Colon (tissue), 2 donors: Measurements from ENCODE around the gene NELL1.

Experiments used
- FAIRE-seq: peaks from 2 replicates; lab custom pipeline; 2012; peaks lifted over from hg19 to GRCh38; lab: Jason Lieb, UNC
- donor health status: control.
- donor health status: control.

The NELL1 gene

DNA sequence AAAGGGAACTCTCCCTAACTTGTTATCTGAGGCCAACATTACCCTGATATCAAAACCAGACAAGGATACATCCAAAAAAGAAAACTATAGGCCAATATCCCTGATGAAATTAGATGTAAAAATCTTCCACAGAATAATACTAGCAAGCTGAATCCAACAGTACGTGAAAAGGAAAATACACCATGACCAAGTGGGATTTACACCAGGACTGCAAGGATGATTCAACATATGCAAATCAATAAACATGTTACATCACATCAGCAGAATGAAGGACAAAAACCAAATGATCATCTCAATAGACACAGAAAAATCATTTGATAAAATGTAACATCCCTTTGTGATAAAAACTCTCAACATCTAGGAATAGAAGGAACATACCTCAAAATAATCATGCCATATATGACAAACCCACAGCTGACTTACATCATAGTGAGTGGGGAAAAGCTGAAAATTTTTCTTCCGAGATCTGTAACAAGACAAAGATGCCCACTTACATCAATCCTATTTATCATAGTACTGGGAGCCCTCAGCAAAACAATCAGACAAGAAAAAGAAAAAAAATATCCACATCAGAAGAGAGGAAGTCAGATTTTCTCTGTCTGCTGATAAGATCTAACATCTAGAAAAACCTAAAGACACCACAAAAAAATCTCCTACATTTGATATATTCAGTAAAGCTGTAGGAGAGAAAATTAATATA is 820.2 kb downstream of the NELL1 start:
- FAIRE-seq, result no peak

DNA sequence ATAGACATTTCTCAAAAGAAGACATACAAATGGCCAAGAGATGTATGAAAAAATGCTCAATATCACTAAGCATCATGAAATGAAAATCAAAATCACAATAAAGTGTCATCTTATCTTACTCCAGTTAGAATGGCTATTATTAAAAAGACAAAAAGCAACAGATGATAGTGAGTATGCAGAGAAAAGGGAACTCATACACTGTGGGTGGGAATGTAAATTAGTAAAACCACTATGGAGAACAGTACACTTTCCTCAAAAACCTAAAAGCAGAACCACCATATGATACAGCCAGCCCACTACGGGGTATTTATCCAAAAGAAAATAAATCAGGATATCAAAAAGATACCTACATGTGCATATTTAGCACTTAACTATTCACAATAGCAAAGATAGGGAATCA is 823.5 kb downstream of the NELL1 start:
- no peak for FAIRE-seq

DNA sequence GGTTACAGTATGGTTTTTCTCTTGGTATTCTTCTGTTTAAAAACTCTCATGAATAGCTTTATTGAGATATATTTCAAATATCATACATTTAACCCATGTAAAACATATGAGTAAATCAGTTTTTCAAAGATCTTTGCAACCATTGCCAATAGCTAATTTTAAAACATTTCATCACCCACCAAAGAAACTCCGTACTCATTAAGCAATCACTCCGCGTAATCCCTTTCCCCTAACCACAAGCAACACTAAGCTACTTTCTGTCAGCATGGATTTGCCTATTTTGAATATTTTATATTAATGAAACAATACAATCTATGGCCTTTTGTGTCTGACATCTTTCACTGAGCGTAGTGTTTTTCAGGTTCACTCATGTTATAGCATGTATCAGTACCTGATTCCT is 825.6 kb downstream of the NELL1 start:
- FAIRE-seq, result no peak

DNA sequence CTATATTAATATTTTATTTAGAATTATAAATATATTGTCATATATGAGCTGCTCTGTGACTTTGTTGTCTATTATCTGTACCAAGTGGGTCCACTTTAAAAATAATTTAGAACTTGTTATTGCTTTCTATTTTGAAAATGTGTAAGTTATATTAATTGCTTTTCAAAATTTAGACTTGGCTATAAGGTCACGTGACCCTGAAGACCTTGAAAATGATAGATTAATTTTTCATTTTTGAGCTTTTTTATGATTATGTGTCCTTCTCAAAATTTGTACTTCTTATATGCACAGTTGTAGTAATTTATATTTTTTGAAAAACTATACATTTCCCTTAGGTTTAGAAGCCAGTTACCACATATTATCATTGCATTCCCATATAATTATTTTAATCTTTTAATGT is 826.5 kb downstream of the NELL1 start:
- no peak for FAIRE-seq

DNA sequence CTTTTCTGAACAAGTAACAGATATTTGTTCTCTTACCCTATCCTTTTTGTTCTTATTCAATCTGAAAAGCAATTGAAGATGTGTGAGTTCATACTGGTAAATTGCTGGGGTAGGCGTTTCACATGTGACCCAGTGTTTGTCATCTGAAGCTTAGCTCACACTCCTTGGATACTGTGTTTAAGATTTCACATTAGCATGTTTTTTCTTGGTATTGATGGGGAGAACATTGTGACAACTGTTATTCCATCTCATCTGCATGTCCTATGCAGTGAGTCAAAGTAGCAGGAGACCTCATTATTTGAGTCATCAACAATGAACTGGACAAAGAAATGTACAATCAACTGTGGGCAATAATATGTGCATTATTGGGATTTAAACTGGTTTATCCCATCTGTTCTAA is 831.9 kb downstream of the NELL1 start:
- FAIRE-seq, result no peak

DNA sequence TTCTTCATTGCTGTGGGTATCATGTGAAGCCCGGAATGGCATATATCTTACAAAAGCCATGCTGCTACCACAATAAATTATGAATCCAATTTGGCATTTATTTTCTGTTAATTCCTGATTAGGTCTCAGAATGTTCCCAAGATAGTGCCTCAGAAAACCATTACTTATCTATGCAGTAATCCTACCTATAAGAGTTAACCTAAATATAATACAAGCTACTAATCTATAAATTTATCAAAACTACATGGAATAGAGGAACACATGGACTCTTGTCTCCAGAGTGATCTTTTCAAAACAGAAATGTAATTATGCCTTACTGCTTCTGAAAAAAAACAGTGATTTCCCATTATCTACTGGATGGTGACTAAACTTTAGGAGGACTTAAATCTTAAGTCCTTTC is 835.7 kb downstream of the NELL1 start:
- no peak for FAIRE-seq

DNA sequence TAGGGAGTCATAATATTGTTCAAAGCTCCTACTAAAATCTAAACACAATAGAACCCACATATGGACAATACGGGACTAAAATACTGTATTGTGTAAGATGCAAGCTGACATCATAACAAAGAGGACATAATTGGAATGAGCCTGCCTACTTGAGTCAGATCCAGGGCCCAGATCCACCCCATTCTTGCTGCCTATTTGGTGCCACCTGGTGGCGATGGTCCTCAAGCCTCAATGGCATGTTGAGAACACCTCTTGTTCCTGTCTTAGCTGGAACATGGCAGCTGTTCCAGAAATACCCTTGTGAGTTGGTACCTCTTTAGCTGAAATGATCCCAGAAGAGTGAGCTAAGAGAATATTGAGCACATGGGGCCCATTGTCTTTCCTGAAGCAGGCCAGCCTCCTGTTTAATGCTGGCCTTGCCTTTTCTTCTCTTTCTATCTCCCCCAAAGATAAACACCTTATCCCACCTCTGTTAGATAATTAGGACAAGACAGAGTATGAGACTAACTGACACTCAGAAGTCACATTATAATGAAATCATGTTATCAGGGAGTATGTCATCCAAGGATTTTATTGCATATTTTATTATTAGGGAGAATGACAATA is 842.6 kb downstream of the NELL1 start:
- FAIRE-seq, result no peak

DNA sequence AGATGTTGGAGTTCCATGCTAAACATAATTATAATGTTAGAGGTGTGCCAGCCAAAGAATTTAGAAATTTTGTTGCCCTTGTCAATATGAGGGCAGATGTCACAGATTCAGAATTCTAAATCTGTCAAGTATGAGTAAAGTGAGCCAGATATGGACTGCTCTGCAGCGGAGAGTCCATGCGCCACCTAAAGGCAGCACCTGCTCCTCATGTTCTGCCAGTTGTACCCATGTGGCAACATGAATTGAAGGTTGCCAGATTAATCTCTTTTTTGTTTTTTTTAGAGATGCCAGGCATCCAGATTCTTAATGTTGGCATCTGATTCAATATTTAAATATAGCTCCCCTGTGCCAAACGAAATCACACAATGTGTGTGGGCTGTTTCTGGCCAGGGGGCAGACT is 844.9 kb downstream of the NELL1 start:
- no peak for FAIRE-seq

DNA sequence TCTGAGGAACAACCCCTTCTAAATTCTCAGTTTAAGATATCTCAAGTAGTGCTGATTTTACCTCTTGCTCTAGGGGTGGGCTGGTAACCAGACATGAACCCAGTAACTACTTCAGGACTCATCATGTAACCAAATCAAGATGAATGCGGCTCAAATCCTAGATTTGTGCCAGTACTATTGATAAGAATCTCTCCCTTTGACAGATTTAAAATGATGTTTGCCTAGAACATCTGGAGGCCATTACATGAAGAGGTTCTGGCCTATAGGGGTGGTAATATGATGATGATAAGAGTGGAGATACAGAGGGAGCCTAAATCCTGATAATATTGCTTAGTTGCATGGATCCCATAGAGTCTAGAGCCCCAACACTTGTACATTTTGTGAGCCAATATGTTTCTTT is 850.9 kb downstream of the NELL1 start:
- FAIRE-seq, result no peak

DNA sequence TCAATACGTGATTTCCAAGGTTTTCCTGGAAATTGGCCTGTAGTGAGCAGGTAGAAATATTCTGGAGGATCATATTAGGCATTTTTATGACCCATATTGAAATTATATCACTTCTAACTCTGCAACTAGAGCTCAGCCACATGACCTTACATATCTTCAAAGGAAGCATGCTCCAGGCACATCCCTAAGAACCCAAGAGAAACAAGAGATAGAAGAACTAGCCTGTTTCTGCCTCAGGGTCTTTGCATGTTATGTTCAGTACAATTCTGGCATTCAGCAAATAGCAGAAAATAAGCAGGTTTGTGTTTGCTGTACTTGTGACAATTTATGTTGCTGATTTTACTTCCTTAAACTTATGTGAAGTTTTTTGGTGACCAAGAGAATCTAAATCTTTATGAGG is 859.8 kb downstream of the NELL1 start:
- no peak for FAIRE-seq

DNA sequence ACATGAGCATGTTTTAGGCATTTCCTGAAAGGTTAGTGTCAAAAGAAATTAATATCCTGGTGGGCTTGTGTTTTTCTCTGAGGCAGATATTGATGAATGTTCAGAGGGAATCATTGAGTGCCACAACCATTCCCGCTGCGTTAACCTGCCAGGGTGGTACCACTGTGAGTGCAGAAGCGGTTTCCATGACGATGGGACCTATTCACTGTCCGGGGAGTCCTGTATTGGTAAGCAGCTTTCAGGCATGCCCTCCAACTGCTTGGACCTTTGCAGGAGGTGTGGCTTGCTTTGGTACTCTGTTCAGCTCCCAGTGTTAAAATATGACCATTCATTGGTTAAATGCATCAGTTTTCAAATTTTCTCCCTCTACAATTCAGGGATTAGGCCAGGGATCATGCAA is 864.9 kb downstream of the NELL1 start:
- no peak for FAIRE-seq

DNA sequence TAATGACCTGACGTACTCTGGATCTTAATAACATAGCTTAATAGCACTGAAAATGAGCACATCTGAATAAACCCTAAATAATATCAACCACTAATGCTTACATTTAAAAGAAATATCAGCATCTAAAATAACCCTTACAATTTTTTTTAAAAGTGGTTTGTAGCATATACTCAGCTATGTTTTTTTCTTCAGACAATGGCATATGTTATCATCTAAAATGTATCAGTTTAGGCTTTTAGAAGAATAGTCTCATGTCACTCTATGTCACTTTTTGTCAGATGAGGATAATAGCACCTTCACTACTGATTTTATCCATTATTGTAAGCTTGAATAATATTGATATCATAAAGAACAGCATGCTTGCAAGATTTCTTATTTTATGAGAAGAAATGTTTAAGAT is 868.6 kb downstream of the NELL1 start:
- no peak for FAIRE-seq

DNA sequence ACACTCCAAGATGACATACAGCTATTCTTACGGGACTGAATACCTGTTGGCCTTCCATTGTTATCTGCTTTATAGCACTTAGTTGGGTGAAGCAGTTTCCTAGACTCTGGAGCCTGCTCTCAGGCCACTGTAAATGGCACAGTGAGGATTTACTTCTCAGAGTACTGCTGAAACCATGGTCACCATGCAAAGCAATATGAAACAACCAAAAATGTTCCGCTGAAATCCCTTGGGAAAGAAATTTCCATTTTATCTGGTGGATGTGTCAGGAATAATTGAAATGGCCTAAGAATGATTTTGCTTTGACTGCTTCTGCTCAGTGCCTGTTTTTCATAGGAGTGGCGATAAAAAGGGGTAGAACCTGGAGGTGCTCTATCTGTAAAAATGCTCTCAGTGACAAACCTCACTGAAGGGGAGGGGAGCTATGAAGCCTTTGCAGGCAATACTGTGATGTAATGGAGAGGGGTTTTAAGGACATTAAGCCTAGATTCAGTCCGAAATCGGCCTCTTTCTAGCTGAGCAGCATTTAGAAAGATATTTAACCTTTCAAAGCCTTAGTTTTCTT is 871.9 kb downstream of the NELL1 start:
- no peak for FAIRE-seq

DNA sequence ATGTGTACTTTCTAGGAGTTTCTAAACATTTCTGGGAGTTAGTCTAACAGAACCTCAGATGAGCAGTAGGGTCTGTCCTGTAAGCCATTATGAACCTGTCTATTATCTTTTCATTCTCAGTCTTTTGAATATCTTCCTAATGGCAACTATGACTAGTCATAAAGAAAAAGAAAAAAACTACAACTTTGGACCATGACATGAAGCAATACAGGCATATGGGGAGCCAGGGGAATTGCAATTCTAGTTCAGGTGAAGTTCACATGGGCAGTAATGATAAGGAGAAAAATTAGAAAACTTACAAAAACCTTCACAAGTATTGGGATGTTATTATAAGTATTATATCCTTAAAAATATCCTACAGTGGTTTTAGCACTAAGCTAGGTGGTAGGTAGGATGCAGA is 874.5 kb downstream of the NELL1 start:
- FAIRE-seq, result no peak

DNA sequence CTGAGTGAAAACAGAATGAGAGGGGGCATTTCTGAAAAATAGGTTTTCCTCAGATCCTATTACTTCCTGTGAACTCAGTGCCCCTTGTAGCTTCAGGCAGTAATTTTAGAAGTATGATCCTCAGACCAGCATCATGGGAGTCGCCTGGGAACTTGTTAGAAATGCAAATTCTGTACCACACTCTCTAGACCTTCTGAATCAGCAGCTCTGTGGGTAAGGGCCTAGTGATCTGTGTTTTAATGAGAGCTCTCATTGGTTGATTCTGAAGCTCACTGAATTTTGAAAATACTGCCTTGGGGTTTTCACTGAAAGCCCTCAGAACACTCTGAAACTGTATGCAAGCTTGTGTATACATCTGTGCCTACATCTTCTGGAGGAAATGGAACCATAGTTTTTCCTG is 876.3 kb downstream of the NELL1 start:
- FAIRE-seq, result no peak

DNA sequence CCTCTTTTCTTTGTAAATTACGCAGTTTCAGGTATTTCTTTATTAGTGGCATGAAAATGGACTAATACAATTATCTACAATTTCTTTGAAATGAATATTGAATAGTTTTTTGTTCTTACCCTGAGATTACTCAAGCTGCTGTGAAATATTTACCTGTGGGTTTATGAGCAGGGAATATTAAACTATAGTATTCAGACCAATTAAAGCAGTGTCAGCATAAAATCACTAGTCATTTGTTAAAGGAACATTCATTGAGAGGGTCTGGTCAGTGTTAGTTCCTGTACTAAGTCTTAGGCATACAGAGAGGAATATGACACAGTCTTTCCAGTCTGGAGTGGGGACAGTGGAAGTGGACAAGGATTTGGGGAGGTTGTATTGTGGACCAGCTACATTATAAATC is 877.3 kb downstream of the NELL1 start:
- no peak for FAIRE-seq

DNA sequence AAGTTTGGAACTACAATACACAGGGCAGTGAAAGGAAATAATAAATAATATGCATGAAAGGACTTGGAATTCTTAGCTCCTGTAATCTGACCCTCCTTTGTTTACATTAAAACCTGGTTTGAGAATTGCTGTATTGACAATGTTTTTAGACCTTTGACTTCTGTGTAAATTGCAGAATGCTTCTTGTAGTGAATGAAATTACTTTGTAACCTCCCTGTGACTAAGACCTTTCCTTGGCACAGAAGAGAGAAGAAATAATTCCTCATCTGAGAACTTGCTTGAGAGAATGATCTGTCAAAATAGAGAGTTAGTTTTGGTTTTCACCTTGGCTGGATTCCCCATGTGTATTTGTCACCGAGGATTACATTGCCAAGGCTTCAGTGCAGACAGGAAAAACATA is 883.5 kb downstream of the NELL1 start:
- no peak for FAIRE-seq

DNA sequence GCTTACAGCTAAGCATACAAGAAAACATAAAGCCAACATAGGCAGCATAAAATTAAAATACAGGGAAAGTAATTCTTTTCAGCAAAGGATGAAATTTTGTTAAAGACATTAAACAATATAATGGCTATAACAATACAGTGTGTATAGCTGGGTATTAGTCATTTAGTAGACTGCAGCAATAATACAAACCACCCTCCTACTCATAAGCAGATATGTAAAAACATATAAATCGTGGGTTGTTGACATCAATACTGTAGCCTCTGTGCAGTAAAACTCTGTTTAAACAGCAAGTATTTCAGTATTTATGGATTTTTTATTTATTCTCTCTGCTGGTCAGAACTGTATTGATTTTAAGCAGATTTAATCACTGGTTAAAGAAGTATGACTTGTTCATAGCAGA is 884.4 kb downstream of the NELL1 start:
- FAIRE-seq, result no peak

DNA sequence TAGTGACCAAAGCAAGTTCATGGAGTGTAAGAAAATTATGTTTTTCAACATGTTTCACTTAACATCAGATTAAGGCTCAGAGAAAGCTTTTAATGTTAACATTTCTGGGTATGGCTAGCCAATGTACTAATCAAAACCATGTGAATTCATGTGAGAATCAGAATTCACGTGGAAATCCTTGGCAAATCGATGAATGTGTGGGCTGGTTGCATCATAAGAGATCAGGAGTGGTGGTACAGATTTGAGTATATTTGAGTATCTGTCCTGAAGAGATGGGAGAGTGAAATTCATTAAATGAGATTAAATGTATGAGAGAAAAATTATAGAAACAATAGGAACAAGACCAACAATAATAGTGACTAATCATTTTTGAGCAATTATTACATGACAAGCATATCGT is 884.9 kb downstream of the NELL1 start:
- FAIRE-seq, result no peak

DNA sequence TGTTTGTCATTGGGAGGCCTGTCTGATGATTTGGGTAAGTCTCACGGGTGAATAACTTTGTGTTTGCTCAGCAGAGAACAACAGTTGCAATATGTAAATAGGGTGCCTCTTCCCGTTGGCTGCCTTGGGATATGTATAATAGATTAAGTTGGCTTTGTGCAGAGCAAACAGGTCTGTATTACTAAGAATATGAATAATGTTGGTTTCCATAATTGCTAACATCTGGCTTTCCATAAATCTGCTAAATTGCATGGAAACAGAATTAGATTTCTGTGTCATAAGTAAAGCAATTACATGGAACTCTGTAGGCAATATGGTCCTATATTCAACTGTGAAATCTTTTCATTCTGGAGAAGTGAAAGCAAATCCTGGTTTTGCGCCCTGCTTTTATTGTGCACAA is 887.5 kb downstream of the NELL1 start:
- FAIRE-seq, result no peak

DNA sequence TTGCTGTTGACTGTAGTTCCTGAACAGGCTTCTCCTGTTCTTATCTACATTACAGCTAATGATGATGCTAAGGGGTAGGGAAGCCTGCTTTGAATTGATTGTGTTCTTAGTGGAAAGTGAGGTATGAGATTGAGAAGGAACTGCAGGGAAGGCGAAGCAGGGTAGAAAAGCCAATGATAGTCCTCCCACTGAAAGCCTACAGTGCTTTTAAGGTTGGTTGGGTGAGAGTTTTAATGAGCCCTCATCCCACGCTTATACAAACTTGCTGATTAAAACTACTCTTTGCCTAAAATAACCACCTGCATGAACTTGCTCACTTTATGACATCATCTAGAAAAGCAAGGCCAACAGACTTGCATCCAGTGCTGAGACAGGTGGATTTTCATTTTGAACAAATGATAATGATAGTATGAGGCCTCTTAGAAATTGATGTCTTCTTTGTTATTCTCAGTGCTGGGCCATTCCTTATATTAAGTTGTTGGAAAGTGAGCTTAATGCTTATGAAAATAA is 891.1 kb downstream of the NELL1 start:
- FAIRE-seq, result no peak

DNA sequence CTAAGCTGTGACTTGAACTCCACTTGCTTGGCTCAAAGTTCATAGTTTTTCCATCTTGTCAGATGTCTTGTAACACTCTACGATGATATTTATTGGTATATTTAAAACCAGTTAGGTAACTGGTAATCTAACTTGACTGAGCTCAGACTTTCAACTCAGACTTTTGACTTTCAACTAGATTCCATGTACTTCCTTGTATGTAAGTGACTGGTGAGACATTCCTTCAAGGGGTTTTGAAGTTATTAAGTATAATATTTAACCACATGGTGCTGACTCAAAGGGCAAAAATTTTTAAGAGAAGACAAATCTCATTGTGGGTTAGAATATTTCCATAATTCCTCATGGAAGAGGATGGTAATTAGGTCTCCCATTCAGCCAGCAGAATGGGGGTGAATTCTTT is 892.2 kb downstream of the NELL1 start:
- FAIRE-seq, result no peak

DNA sequence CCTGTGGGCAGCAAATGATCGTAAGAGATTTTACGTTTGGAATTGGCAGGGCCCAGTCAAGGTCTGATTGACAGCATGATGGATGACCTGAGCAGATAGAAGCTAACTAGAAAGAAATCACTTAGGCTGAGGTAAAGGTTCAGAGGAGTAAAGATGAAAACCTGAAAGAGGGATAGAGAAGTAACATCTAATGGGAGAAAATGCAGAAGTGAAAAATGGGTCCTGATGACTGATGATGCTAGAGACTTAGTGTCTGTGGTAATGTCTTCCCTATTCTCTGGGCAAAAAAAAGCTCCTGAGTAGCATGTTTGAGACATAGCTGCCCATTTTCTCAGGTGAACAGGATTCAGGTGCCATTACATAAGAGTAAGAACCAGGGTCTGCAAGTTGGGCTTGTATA is 894.7 kb downstream of the NELL1 start:
- no peak for FAIRE-seq
